SK-N-SH (cell line): ENCODE results near the gene CADM2.

Source experiments
- CHD2 ChIP-seq: fragments of 150-350 bp; IDR thresholded peaks from 2 replicates; pipeline ENCODE4 v1.6.1; 2018; ENCODE audit warnings: low read length; ENCODE audit not compliant: partially characterized antibody
- ELF1 ChIP-seq: IDR thresholded peaks from 2 replicates; pipeline ENCODE4 v1.4.0; 2012
- EP300 ChIP-seq, 2 experiments: IDR thresholded peaks; 2 replicates each; pipeline versions ENCODE4 v1.4.0 to v1.6.1; 2012; ENCODE audit warnings: borderline replicate concordance in 1 of 2, low read depth in 1 of 2, low read length in 1 of 2
- FOXJ3 ChIP-seq: sonication (generic); formaldehyde crosslinking; IDR thresholded peaks from 2 replicates; pipeline ENCODE4 v1.5.1; 2020; ENCODE audit warnings: mild to moderate bottlenecking, missing genetic modification reagents
- GABPA ChIP-seq: IDR thresholded peaks from 2 replicates; pipeline ENCODE4 v1.4.0; 2012; ENCODE audit warnings: low read depth, mild to moderate bottlenecking
- IRF3 ChIP-seq: fragments of 150-350 bp; IDR thresholded peaks from 2 replicates; pipeline ENCODE4 v1.6.1; 2016; ENCODE audit warnings: mild to moderate bottlenecking, low read depth, low read length
- NRF1 ChIP-seq: IDR thresholded peaks from 2 replicates; pipeline ENCODE4 v1.6.1; 2012; ENCODE audit warnings: low read depth, mild to moderate bottlenecking, low read length
- POLR2AphosphoS5 ChIP-seq: IDR thresholded peaks from 2 replicates; pipeline ENCODE4 v1.6.1; 2012; ENCODE audit warnings: low read depth, low read length
- RAD21 ChIP-seq: IDR thresholded peaks from 2 replicates; pipeline ENCODE4 v1.6.1; 2012; ENCODE audit warnings: mild to moderate bottlenecking, low read length
- SIN3A ChIP-seq: IDR thresholded peaks from 2 replicates; pipeline ENCODE4 v1.6.1; 2012; ENCODE audit warnings: low read depth, mild to moderate bottlenecking, low read length, moderate library complexity, borderline replicate concordance
- SMC3 ChIP-seq: IDR thresholded peaks from 2 replicates; pipeline ENCODE4 v1.6.1; 2012; ENCODE audit warnings: low read depth, low read length, improper control_type of control experiment
- TAF1 ChIP-seq: IDR thresholded peaks from 2 replicates; pipeline ENCODE4 v1.6.1; 2012; ENCODE audit warnings: low read depth, mild to moderate bottlenecking, low read length, moderate library complexity, borderline replicate concordance
- ZBTB33 ChIP-seq: IDR thresholded peaks from 2 replicates; pipeline ENCODE4 v1.4.0; 2012; ENCODE audit warnings: low read depth, borderline replicate concordance
- TF ChIP-seq, protein P1 (sequence below): fragments of 200-600 bp; sonication (generic); IDR thresholded peaks from 2 replicates; pipeline ENCODE4 v1.6.1; 2017; ENCODE audit warnings: antibody characterized with exemption, mild to moderate bottlenecking, moderate library complexity

DNA sequence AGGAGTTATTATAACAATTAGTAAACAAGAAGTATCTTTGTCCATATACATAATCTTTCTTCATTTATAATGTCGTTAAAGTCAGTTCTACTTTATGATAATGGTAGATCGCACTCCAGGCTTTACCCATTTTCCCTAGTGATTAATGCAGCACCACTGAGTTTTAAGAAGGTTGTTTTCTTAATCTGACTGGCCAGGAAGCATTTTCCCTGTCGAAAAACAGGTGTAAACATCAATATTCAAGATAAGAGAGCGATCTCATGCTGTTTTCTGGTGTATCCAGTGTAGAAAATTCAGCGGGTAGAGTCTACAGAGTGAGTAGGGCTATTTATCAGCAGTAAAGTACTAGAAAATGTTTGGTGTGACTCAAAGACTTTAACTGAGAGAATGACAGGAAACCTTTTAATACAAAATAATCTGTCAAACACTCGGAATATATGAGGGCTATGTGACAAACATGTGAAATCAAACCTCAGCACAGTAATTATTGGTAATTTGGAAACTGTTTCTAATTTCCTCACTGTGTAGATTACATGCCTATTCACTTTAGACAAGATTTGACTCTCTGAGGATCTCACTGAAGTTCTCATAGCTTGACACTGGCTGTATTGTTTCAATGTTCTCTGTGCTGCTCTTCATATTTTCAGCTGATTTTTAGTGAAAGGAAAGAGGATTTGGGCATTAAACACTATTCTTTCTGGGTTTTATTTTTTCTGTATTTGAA, 1019.0 kb downstream of the CADM2 start:
- TF ChIP-seq, protein P1, sequence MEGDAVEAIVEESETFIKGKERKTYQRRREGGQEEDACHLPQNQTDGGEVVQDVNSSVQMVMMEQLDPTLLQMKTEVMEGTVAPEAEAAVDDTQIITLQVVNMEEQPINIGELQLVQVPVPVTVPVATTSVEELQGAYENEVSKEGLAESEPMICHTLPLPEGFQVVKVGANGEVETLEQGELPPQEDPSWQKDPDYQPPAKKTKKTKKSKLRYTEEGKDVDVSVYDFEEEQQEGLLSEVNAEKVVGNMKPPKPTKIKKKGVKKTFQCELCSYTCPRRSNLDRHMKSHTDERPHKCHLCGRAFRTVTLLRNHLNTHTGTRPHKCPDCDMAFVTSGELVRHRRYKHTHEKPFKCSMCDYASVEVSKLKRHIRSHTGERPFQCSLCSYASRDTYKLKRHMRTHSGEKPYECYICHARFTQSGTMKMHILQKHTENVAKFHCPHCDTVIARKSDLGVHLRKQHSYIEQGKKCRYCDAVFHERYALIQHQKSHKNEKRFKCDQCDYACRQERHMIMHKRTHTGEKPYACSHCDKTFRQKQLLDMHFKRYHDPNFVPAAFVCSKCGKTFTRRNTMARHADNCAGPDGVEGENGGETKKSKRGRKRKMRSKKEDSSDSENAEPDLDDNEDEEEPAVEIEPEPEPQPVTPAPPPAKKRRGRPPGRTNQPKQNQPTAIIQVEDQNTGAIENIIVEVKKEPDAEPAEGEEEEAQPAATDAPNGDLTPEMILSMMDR = no peak
- TF ChIP-seq POLR2AphosphoS5 = no peak
- TF ChIP-seq SMC3 = no peak
- no peak for TF ChIP-seq SIN3A
- no peak for TF ChIP-seq EP300 (IDR thresholded peaks at IDR 0.05; ENCODE audit: borderline replicate concordance in 1 of 2, low read depth in 1 of 2, low read length in 1 of 2)
- no peak for TF ChIP-seq TAF1
- TF ChIP-seq CHD2 = no peak
- no peak for TF ChIP-seq ELF1
- no peak for TF ChIP-seq IRF3
- no peak for TF ChIP-seq GABPA
- no peak for TF ChIP-seq FOXJ3 (CRISPR knock-in tag)
- no peak for TF ChIP-seq ZBTB33
- TF ChIP-seq RAD21 = no peak
- TF ChIP-seq NRF1 = no peak
